Activated CD4-positive, CD25-positive, alpha-beta regulatory T cell treated with anti-CD3 and anti-CD28 coated beads, Interleukin-2, amount 50 U/mL, for 16 hours (primary cell): ENCODE measurements around the gene FURIN.
"Not testable (repeated sequence)": the region's sequence is repeated elsewhere in the genome, so short reads cannot be mapped to it uniquely, and the experiment has no call there.

Experiments used
- DNase-seq: peaks from one replicate; pipeline ENCODE4 v3.0.0-alpha.2; 2020; ENCODE audit warnings: low read depth, low spot score

The FURIN gene

GRCh38 chr15:90902040-90902839 lies 33.9 kb downstream of the FURIN start:
- peak; percentile 44 for DNase-seq

GRCh38 chr15:90902840-90903732 lies 34.7 kb downstream of the FURIN start, which contains the start of gene MAN2A2:
TSS of gene MAN2A2 (plus strand) at chr15:90903302. CDS start at chr15:90904208, 906 bp downstream.
- peak; percentile 26 for DNase-seq

- no peak for DNase-seq
These were observed 35.5 kb downstream of the FURIN start for GRCh38 chr15:90903733-90904536.

GRCh38 chr15:90904746-90905145 lies 36.4 kb downstream of the FURIN start:
- DNase-seq, result no peak

GRCh38 chr15:90905306-90906180 lies 37.2 kb downstream of the FURIN start:
- DNase-seq, result no peak

- no peak for DNase-seq
These were observed 37.9 kb downstream of the FURIN start for GRCh38 chr15:90906181-90906849.

- no peak for DNase-seq
These were observed 38.8 kb downstream of the FURIN start for GRCh38 chr15:90907051-90907660.

- no peak for DNase-seq
These were observed 39.6 kb downstream of the FURIN start for GRCh38 chr15:90907838-90908507.

- DNase-seq, result not testable (repeated sequence)
These were observed 41.1 kb downstream of the FURIN start for GRCh38 chr15:90909449-90909848.

- no peak for DNase-seq
These were observed 41.6 kb downstream of the FURIN start for GRCh38 chr15:90909976-90910375.

GRCh38 chr15:90910441-90911301 lies 42.3 kb downstream of the FURIN start:
- no peak for DNase-seq

GRCh38 chr15:90911302-90911623 lies 42.9 kb downstream of the FURIN start:
- DNase-seq, result no peak

GRCh38 chr15:90911906-90912769 lies 43.8 kb downstream of the FURIN start:
- DNase-seq, result no peak

GRCh38 chr15:90912770-90913075 lies 44.3 kb downstream of the FURIN start:
- no peak for DNase-seq

GRCh38 chr15:90913398-90913944 lies 45.1 kb downstream of the FURIN start:
- DNase-seq, result no peak

- DNase-seq, result no peak
These were observed 46.1 kb downstream of the FURIN start for GRCh38 chr15:90914305-90915080.
